ENCODE measurements around the gene CD27. TPM values are rescaled to one million over a fixed set of nuclear protein-coding genes. Genes with fewer than 3 reads are reported as not detected.

Gene CD27
- total RNA-seq, 2 experiments from 2014 or later = 18.0 to 48.3 TPM

DNA sequence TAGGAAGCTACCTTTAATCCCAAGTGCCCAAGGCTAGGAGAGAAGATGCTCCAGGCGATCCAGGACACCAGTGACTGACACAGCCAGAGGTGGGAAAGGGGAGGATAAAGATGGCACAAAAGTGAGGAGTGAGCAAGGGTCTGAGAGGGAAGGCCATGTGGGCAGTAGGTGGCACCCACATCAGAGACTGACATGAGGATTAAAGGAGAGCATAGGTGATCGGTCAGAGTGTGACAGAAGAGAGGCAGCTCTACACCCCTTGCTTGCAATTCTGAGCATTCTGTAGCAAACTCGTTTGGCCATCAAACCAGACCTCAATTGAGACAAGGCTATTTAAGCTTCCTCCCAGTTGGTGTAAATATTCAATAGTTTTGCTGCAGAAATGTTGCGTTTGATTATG lies 724 bp upstream of the CD27 start:
- intact Hi-C loops (cut with micrococcal nuclease; ENCODE audit: unreplicated experiment) = no loop called here
- Histone ChIP-seq H3K79me2 (ENCODE audit: insufficient read depth, low read depth, low read length) (peaks cover 14% of the 10 kb centered on the region; the same call in 1 of the 2 replicates), H2AFZ (ENCODE audit: low read length) (peak overlapping the region; percentile 16; the same call in 1 of the 2 replicates), H3K36me3 (ENCODE audit: insufficient read depth, low read length) (no peaks in the 10 kb centered on the region; the same call in 1 of the 2 replicates), H3K9me3 (ENCODE audit: low read length) (no peaks in the 10 kb centered on the region), H3K9me2 (ENCODE audit: insufficient read depth, low read length) (no peaks in the 10 kb centered on the region), H3K4me3 (ENCODE audit: low read depth, low read length, poor library complexity, severe bottlenecking) (peak overlapping the region; percentile 41), H3K4me1 (ENCODE audit: insufficient read depth, low read length, poor library complexity, severe bottlenecking) (peaks cover 73% of the 10 kb centered on the region), H3K4me2 (ENCODE audit: low read length) (peak overlapping the region; percentile 83), H3K27ac (ENCODE audit: low read depth, low read length, poor library complexity, severe bottlenecking) (peak overlapping the region; percentile 96), H4K20me1 (ENCODE audit: insufficient read depth, low read length) (no peaks in the 10 kb centered on the region)
- ChIA-PET POLR2A (interaction anchor here (0.6 to 7.2 kb wide), 13 partner anchors 8 to 398 kb away, joined by 3 to 112 read pairs (median 8); partner anchors contain the start of genes MRPL51, TAPBPL and VAMP1), CTCF (ENCODE audit: unreplicated experiment) (interaction anchor here (1.2 to 2.1 kb wide), 5 partner anchors 10 to 20 kb away, joined by 3 to 8 read pairs (median 6); no protein-coding TSS in a partner anchor)
- DNase-seq (ENCODE audit: low spot score) = peak; percentile 59
- no TSS peak for BruUV-seq (replicated peaks)
- no peak for TF ChIP-seq EZH2phosphoT487 (IDR thresholded peaks at IDR 0.05; ENCODE audit: borderline replicate concordance, low read depth, low read length)
- TF ChIP-seq, protein P1, sequence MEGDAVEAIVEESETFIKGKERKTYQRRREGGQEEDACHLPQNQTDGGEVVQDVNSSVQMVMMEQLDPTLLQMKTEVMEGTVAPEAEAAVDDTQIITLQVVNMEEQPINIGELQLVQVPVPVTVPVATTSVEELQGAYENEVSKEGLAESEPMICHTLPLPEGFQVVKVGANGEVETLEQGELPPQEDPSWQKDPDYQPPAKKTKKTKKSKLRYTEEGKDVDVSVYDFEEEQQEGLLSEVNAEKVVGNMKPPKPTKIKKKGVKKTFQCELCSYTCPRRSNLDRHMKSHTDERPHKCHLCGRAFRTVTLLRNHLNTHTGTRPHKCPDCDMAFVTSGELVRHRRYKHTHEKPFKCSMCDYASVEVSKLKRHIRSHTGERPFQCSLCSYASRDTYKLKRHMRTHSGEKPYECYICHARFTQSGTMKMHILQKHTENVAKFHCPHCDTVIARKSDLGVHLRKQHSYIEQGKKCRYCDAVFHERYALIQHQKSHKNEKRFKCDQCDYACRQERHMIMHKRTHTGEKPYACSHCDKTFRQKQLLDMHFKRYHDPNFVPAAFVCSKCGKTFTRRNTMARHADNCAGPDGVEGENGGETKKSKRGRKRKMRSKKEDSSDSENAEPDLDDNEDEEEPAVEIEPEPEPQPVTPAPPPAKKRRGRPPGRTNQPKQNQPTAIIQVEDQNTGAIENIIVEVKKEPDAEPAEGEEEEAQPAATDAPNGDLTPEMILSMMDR (conservative IDR thresholded peaks at IDR 0.05; ENCODE audit: low read length) = peak; percentile 51; the same call in 1 of the 2 replicates

DNA sequence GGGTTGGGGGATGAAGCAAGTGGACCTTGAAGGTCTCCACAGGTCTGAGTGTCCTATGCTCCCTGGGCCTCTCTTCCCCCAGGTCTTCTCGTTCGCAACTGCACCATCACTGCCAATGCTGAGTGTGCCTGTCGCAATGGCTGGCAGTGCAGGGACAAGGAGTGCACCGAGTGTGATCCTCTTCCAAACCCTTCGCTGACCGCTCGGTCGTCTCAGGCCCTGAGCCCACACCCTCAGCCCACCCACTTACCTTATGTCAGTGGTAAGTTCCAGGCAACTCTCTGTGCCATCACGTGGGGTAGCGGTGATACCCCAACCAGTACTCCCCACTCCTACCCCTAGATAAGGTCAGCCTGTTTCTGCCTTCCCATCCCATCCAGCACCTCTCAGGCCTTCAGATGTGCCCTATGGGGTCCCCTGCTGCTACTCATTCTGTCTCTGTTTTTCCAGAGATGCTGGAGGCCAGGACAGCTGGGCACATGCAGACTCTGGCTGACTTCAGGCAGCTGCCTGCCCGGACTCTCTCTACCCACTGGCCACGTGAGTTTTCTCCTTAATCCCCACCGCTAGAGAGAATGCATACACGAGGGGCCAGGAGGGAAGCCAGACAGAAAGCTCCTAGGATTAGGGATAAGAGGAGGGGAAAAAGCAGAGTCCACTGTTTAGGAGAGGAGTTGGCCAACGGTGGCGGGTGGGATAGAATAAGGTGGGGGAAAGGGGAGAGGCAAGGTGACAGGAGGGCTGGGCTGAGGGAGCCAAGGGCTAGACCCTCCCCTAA lies 5.5 kb downstream of the CD27 start:
- DNase-seq (ENCODE audit: low spot score) = no peak
- peaks cover 22% of the 10 kb centered on the region for H3K36me3 ChIP-seq (ENCODE audit: insufficient read depth, low read length)
- peaks cover 69% of the 10 kb centered on the region for H3K4me1 ChIP-seq (ENCODE audit: insufficient read depth, low read length, poor library complexity, severe bottlenecking)
- H3K9me2 ChIP-seq (ENCODE audit: insufficient read depth, low read length) = no peaks in the 10 kb centered on the region
- H3K4me2 ChIP-seq (ENCODE audit: low read length) = peak overlapping the region; percentile 88
- H4K20me1 ChIP-seq (ENCODE audit: insufficient read depth, low read length) = no peaks in the 10 kb centered on the region
- peak overlapping the region; percentile 74 for H3K4me3 ChIP-seq (ENCODE audit: low read depth, low read length, poor library complexity, severe bottlenecking)
- H3K27ac ChIP-seq (ENCODE audit: low read depth, low read length, poor library complexity, severe bottlenecking) = peak overlapping the region; percentile 81
- ChIA-PET CTCF (ENCODE audit: unreplicated experiment) (interaction anchor here (0.6 to 0.9 kb wide), 2 partner anchors 9 to 14 kb away, joined by 3 read pairs; no protein-coding TSS in a partner anchor), POLR2A (interaction anchor here (0.8 to 3.4 kb wide), 7 partner anchors 9 to 239 kb away, joined by 3 to 27 read pairs (median 4); partner anchors contain the start of genes MRPL51 and VAMP1)
- BruUV-seq (replicated peaks) = no TSS peak
- H3K9me3 ChIP-seq (ENCODE audit: low read length) = no peaks in the 10 kb centered on the region
- TF ChIP-seq, protein P1 (conservative IDR thresholded peaks at IDR 0.05; ENCODE audit: low read length) = no peak
- TF ChIP-seq EZH2phosphoT487 (IDR thresholded peaks at IDR 0.05; ENCODE audit: borderline replicate concordance, low read depth, low read length) = no peak
- H3K79me2 ChIP-seq (ENCODE audit: insufficient read depth, low read depth, low read length) = peaks cover 18% of the 10 kb centered on the region; the same call in 1 of the 2 replicates
- no peak overlapping the region for H2AFZ ChIP-seq (ENCODE audit: low read length)
- intact Hi-C loops (cut with micrococcal nuclease; ENCODE audit: unreplicated experiment) = no loop called here

All from OCI-LY7 (cell line).